22Rv1 (cell line): ENCODE measurements around the gene DOK6.

Experiments used
- H3K27ac ChIP-seq: fragments of 450-650 bp; 2 replicates; pipeline ENCODE4 v1.5.1; 2017
- ZFX ChIP-seq: fragments of 450-650 bp; IDR thresholded peaks from 2 replicates; pipeline ENCODE4 v1.6.1; 2017; ENCODE audit warnings: antibody characterized with exemption, borderline replicate concordance
- TF ChIP-seq, protein P1 (sequence below): fragments of 450-650 bp; IDR thresholded peaks from 2 replicates; pipeline ENCODE4 v1.5.1; 2017; ENCODE audit warnings: mild to moderate bottlenecking

The DOK6 gene

DNA sequence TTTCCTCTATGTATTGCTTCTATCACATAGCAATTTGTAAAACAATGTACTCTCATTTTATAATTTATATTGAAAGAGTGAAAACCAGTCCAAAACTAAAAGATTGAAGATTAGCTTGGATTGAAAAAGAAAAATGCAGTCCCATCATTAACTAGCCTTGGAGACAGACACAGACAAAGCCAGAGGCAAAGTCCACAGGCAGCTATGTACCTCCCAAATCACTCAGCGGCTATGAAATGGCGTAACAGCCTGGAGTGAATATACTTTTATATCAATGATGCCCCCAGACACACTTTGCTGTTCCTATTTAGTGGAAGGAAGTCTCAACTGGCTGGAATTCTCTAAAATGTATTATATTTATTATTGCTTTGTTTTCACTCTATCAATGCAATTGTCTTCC is 33.6 kb upstream of the DOK6 start:
- H3K27ac ChIP-seq, result no peak overlapping the region

DNA sequence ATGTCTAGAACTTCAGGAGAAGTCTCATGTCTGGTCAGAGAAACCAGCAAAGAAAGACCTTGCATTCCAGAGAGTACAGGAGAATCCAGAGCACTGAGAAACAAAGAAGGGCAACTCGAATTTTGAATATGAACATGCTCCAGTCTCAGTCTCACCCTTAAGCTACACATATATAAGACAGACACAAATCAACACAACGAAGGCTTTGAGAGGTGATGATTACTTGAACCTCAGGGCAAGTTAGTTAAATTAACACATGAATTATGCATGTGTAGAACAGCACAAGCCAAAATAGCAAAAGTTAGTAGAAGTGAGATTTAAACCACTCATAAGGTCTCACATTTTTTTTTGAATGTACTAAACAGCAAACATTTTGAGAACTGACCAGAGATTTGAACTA is 29.0 kb upstream of the DOK6 start:
- no peak for TF ChIP-seq ZFX
- TF ChIP-seq, protein P1, sequence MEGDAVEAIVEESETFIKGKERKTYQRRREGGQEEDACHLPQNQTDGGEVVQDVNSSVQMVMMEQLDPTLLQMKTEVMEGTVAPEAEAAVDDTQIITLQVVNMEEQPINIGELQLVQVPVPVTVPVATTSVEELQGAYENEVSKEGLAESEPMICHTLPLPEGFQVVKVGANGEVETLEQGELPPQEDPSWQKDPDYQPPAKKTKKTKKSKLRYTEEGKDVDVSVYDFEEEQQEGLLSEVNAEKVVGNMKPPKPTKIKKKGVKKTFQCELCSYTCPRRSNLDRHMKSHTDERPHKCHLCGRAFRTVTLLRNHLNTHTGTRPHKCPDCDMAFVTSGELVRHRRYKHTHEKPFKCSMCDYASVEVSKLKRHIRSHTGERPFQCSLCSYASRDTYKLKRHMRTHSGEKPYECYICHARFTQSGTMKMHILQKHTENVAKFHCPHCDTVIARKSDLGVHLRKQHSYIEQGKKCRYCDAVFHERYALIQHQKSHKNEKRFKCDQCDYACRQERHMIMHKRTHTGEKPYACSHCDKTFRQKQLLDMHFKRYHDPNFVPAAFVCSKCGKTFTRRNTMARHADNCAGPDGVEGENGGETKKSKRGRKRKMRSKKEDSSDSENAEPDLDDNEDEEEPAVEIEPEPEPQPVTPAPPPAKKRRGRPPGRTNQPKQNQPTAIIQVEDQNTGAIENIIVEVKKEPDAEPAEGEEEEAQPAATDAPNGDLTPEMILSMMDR, result no peak
- H3K27ac ChIP-seq, result no peak overlapping the region

More for the DNA sequence above, 33.6 kb upstream of the DOK6 start:
- TF ChIP-seq ZFX, result no peak
- TF ChIP-seq, protein P1, result no peak

DNA sequence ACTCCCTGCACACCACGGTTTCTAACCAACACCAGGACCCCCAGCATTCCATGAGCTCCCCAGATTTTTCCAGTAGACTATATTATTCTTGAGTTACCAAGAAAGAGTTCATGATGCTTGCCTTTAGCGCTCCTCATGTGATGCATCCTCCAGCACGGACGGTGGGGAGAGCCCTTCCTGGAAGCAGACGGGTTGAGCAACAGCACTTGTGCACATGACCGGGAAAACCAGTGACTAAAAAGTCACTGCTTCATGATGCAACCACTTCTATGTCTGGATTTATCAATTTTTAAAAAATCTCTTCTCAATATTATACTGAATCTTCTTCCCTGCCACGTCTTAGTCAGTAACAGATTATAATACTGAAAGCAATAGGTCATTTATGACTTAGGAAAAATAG is 20.4 kb upstream of the DOK6 start:
- TF ChIP-seq, protein P1, result no peak
- H3K27ac ChIP-seq, result no peak overlapping the region

DNA sequence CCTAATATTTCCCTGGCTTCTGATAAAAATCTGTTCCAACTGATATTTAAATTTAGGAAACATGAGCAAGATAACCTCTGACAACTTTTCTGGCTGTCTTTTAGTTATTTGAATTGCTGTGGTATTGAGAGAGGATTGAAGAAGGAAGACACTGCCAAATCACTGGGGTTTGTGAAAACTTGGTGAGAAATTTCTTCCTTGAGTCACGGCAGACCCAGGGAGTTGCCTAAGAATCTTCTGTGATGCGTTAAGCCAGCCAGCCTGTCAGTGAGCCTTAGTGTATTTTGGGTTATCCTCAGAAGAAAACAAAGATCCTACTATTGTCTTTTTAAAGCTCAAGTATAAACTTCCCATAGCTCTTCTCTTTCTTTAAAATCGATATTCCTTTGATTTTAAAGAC is 17.5 kb upstream of the DOK6 start:
- TF ChIP-seq ZFX, result no peak
- TF ChIP-seq, protein P1, result no peak
- no peak overlapping the region for H3K27ac ChIP-seq

DNA sequence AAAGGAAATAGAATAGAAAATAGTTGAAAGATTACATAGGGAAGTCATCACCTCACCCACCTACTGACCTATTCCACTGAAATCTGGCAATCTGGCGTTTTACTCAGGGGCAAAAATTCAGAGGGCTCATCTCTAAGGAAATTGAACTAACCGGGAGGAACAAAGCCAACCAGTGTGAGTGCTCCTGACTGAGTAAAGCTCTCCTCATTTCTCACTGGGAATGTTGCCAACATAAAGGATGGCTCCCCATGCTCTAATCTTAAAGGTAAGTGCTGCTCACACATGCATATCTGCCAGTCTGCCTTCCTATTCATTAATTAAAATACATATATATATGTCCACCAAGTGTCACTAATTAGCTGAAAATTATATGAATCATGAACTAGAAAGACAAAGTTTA is 13.5 kb upstream of the DOK6 start:
- TF ChIP-seq, protein P1, result no peak
- no peak for TF ChIP-seq ZFX
- H3K27ac ChIP-seq, result no peak overlapping the region

DNA sequence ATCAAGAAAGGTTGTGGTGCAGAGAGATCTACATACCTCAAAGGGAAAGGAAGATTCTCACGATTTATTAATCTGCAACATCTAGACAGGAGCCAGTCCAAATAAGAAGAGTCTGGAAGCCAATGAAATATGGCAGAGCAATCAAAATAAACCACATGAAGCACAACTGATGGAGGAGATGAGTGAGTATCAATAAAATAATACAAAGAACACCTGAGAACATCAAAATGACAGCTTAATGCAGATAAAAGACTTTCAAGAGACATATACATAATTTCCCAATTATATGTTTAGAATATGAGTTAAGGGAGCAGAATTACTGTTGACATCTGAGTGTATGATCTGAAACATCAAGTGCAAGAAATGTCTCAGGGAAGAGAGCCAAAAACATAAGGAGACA is 12.5 kb upstream of the DOK6 start:
- TF ChIP-seq ZFX, result no peak
- TF ChIP-seq, protein P1, result no peak
- no peak overlapping the region for H3K27ac ChIP-seq

DNA sequence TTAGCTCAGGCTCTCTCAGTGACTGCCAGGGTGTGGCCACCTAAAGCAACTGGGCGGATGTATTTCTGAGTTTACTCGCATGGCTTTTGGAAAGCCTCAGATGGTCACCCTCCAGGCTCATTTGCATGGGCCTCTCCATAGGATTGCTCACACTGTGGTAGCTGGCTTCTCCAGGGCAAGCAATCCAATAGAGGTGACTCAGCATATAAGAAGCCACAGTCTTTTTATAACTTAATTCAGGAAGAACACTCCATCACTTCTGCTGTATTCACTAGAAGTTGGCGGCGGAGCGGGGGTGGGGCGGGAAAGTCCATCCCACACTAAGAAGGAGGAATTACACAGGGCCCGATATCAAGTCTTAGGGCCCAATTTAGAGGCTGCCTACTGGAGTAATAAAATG is 3.6 kb upstream of the DOK6 start:
- TF ChIP-seq, protein P1, result no peak
- TF ChIP-seq ZFX, result no peak
- no peak overlapping the region for H3K27ac ChIP-seq
